Skeletal muscle satellite cell (primary cell): Measurements from ENCODE around the gene CD3G.
A peak's percentile ranks its signal among the peaks of the same experiment; 100 is the strongest.

Experiments
- H3K27me3 ChIP-seq: 2 replicates; pipeline ENCODE4 v1.7.0; 2013; ENCODE audit warnings: low read length; ENCODE audit not compliant: control insufficient read depth, insufficient read depth
- H3K36me3 ChIP-seq: 2 replicates; pipeline ENCODE4 v1.7.0; 2013; ENCODE audit warnings: mild to moderate bottlenecking, control low read depth, low read length; ENCODE audit not compliant: insufficient read depth
- H3K4me1 ChIP-seq: 2 replicates; pipeline ENCODE4 v1.7.0; 2013; ENCODE audit warnings: low read length; ENCODE audit not compliant: control insufficient read depth, insufficient read depth
- H3K4me2 ChIP-seq: 2 replicates; pipeline ENCODE4 v1.7.0; 2013; ENCODE audit warnings: mild to moderate bottlenecking, low read length
- H3K4me3 ChIP-seq: 2 replicates; pipeline ENCODE4 v1.7.0; 2013; ENCODE audit warnings: low read length
- H3K9ac ChIP-seq: 2 replicates; pipeline ENCODE4 v1.7.0; 2013; ENCODE audit warnings: mild to moderate bottlenecking, low read depth, low read length, moderate library complexity
- H3K9me3 ChIP-seq: replicated peaks from 2 replicates; pipeline ENCODE4 v1.7.0; 2013; ENCODE audit warnings: mild to moderate bottlenecking, control low read depth, low read length

The CD3G gene

DNA sequence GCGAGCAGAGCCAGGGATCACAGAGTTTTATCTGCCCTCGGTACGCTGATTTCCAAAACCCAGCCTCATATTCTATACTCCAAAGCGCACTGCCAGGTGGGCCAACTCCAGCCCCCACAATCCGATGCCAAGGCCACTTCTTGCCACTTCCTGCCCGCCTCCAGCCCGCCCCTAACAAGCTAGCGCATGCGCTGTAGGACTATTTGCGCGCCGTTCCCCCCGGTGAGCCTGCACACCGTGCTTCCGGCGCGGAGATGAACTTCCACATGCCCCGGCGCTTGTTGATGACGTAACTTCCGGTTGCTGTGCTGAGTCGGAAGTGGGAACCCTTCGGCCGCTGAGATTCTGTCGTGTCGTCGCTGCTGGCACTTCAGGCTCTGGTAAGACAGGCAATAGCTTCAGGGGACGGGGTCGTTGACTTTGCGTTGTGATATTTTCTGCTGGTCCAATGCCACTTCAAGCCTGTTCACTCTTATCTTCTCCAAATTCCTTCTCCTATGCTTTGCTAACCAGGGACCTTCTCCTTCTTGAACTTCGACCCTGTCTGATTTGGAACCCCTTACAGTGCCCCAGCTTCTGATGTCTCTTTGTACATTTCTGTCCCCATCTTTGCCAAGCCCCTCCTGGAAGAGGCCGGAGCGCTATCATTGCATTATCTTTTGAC is 15.3 kb downstream of the CD3G start, which contains the start of gene UBE4A:
Gene UBE4A (plus strand): TSS at position 306 of the 664 bp plus-strand sequence. CDS start 5,481 bp downstream, outside the sequence.
- H3K4me1 ChIP-seq = peaks cover 8% of the 10 kb centered on the region
- H3K4me2 ChIP-seq = peak within 1 kb of the TSS; percentile 89
- no peaks in the 10 kb centered on the region for H3K9me3 ChIP-seq
- no peaks in the 10 kb centered on the region for H3K27me3 ChIP-seq
- H3K36me3 ChIP-seq = peaks cover 1% of the 10 kb centered on the region
- H3K4me3 ChIP-seq = peak within 1 kb of the TSS; percentile 93
- H3K9ac ChIP-seq = peak within 1 kb of the TSS; percentile 88

DNA sequence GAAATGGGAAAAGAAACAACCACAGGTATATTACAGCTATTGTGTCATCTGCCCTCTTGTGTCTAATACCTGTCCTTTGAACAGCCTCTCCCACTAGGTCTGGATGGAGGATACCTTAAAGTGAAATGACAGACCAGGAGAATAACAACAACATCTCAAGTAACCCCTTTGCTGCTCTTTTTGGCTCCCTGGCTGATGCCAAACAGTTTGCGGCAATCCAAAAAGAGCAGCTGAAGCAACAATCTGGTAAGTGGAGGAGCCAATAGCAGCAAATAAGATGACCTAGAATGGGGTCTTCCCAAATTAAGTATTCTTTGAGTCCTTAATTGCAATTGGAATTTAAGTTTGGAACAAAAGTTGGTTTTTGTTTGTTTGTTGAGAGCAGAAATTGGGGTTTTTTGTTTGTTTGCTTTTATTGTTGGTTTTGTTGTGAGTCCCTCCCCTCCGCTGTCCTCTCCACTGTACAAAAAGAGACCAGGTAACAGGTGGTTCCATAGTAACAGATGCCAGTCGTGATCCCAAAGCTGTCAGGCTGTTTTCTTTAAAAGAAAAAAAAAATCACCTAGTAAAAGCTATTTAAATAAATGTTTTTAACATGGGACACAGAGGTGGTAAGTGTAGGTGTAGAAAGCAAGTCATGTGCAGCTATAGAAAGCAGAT is 20.9 kb downstream of the CD3G start:
- no peak overlapping the region for H3K4me3 ChIP-seq
- H3K9me3 ChIP-seq = no peaks in the 10 kb centered on the region
- no peak overlapping the region for H3K9ac ChIP-seq
- peaks cover 7% of the 10 kb centered on the region for H3K4me1 ChIP-seq
- peaks cover 40% of the 10 kb centered on the region for H3K36me3 ChIP-seq
- H3K27me3 ChIP-seq = no peaks in the 10 kb centered on the region
- no peak overlapping the region for H3K4me2 ChIP-seq

DNA sequence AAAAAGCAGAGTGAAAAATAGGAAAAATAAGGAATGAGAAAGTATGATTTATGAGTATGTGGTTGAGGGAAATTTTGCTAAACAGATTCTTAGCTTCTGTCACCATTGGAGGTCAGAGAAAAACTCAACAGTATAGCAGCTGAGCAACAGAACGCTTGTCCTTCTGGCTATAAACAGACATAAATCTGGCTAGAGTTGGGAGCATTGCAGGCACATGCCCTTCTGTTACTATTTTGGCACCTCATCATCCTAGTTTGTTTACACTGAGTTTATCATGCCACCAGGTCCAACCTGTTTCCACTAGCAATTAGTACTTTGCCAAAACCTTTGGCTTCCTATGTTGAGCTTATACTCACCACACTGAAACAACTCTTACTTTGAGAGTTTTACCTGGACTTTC is 22.1 kb downstream of the CD3G start:
- no peak overlapping the region for H3K9ac ChIP-seq
- no peak overlapping the region for H3K4me3 ChIP-seq
- H3K9me3 ChIP-seq = no peaks in the 10 kb centered on the region
- no peaks in the 10 kb centered on the region for H3K4me1 ChIP-seq
- H3K27me3 ChIP-seq = no peaks in the 10 kb centered on the region
- peaks cover 52% of the 10 kb centered on the region for H3K36me3 ChIP-seq
- H3K4me2 ChIP-seq = no peak overlapping the region

DNA sequence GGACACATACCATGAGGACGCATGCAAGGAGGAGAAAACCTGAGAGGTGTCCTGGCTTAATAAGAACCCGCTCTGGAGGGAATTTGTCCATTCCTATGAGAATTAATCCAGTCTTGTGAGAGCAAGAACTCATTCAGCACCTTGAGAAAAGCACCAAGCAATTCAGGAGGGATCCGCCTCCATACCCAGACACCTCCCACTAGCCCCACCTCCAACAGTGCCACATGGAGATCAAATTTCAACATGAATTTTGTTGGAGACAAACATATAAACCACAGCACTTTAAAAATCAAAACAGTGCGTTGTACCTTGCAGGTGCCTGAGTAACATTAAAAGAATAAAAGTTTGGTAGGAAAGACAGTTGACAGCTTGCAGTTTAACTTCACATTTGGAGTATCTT is 26.6 kb downstream of the CD3G start:
- peaks cover 78% of the 10 kb centered on the region for H3K36me3 ChIP-seq
- H3K27me3 ChIP-seq = no peaks in the 10 kb centered on the region
- H3K4me2 ChIP-seq = no peak overlapping the region
- H3K9ac ChIP-seq = no peak overlapping the region
- no peak overlapping the region for H3K4me3 ChIP-seq
- H3K4me1 ChIP-seq = no peaks in the 10 kb centered on the region
- H3K9me3 ChIP-seq = no peaks in the 10 kb centered on the region

DNA sequence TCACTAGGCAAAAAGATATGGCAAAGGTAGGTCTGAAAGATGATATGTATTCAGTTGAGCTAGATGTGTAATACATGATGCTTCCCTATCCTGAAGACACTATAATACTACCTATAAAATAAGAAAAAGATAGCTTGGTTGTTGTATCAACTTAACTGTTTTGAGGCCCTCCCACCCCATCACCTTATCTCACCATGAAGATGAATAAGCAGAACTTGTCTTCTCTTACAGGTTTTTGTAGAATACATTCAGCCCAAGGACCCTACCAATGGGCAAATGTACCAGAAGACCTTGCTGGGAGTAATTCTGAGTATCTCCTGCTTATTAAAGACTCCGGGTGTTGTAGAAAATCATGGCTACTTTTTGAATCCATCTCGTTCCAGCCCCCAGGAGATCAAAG is 29.1 kb downstream of the CD3G start:
- Histone ChIP-seq H3K4me1 (no peaks in the 10 kb centered on the region), H3K9ac (no peak overlapping the region), H3K27me3 (no peaks in the 10 kb centered on the region), H3K4me3 (no peak overlapping the region), H3K9me3 (no peaks in the 10 kb centered on the region), H3K36me3 (peaks cover 86% of the 10 kb centered on the region), H3K4me2 (no peak overlapping the region)

DNA sequence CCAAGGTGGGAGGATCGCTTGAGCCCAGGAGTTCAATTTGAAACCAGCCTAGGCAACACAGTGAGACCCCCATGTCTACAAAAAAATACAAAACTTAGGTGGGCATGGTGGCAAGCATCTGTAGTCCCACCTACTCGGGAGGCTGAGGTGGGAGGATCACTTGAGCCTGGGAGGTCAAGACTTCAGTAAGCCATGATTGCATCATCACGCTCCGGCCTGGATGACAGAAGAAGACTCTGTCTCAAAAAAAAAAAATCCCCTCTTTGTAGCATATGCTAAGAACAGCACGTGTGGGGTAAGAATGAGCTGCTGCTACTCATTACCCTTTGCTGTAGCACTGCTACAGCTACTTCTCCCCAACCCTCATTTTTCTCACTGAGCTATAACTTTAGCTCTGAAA is 29.7 kb downstream of the CD3G start:
- H3K4me1 ChIP-seq = no peaks in the 10 kb centered on the region
- H3K4me3 ChIP-seq = no peak overlapping the region
- H3K9me3 ChIP-seq = no peaks in the 10 kb centered on the region
- no peaks in the 10 kb centered on the region for H3K27me3 ChIP-seq
- H3K36me3 ChIP-seq = peaks cover 87% of the 10 kb centered on the region
- H3K4me2 ChIP-seq = no peak overlapping the region
- no peak overlapping the region for H3K9ac ChIP-seq

DNA sequence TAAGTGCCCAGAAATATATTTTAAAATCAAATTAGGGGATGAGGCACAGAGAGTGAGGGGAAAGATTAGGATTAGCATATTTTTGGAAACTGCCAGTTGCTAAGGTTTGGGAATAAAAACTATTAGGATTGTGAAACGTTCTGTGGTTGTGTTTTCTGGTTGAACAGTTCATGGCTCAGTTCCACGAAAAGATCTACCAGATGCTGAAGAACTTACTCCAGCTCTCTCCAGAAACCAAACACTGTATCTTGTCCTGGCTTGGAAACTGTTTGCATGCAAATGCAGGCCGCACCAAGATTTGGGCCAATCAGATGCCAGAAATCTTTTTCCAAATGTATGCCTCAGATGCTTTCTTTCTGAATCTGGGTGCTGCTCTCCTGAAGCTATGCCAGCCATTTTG is 30.6 kb downstream of the CD3G start:
- Histone ChIP-seq H3K4me2 (no peak overlapping the region), H3K36me3 (peaks cover 87% of the 10 kb centered on the region), H3K9ac (no peak overlapping the region), H3K27me3 (no peaks in the 10 kb centered on the region), H3K4me3 (no peak overlapping the region), H3K4me1 (no peaks in the 10 kb centered on the region), H3K9me3 (no peaks in the 10 kb centered on the region)

DNA sequence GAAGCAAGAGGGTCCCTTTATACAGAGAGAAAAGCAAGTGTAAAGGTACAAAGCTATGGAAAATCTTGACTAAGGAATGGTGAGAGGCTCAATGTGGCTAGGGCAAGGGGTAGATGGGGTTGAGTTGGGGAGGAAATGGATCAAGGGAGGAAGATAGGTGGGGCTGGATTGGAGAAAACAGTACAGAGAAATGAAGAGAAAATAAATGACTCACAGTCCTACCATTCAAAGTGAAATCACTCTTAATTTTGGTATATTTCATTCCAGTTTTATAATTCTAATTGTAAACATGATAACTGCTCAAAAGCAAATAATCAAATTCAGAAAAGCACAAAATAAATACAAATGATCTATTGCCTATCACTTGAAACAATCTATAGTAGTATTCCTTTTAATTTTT is 31.8 kb downstream of the CD3G start:
- Histone ChIP-seq H3K4me1 (no peaks in the 10 kb centered on the region), H3K27me3 (no peaks in the 10 kb centered on the region), H3K4me2 (no peak overlapping the region), H3K36me3 (peaks cover 82% of the 10 kb centered on the region), H3K9me3 (no peaks in the 10 kb centered on the region), H3K9ac (no peak overlapping the region), H3K4me3 (no peak overlapping the region)

DNA sequence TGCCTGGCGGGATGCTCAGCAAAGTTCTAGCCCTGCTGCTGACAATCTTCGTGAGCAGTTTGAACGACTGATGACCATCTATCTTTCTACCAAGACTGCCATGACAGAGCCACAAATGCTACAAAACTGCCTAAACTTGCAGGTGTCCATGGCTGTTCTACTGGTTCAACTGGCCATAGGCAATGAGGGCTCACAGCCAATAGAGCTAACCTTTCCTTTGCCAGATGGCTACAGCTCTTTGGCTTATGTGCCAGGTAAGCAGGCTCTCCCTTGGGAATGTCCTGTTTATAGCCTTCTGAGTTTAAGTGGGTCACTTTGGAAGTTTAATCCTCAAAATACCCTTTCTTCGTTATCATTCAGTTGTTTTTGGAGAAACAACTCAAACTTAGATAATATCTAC is 35.4 kb downstream of the CD3G start:
- H3K9ac ChIP-seq = no peak overlapping the region
- no peaks in the 10 kb centered on the region for H3K27me3 ChIP-seq
- no peaks in the 10 kb centered on the region for H3K4me1 ChIP-seq
- H3K4me3 ChIP-seq = no peak overlapping the region
- no peak overlapping the region for H3K4me2 ChIP-seq
- H3K36me3 ChIP-seq = peaks cover 81% of the 10 kb centered on the region
- H3K9me3 ChIP-seq = no peaks in the 10 kb centered on the region

DNA sequence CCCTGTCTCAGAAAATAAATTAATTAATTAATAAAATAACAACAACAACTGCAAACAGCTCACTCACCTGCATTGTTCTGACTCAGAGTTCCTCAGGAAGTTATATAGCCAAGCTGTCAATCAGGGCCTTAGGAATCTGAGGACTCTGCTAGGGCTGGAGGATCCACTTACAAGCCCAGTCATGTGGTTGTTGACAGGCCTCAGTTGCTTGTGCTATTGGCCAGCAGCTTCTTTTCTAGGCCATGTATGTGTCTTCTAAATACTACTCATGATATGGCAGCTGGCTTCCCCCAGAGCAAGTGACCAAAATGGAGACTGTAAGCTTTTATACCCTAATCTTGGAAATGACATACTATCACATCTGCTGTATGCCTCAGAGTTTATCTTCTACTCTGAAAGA is 36.4 kb downstream of the CD3G start:
- H3K4me1 ChIP-seq = no peaks in the 10 kb centered on the region
- H3K27me3 ChIP-seq = no peaks in the 10 kb centered on the region
- H3K9me3 ChIP-seq = no peaks in the 10 kb centered on the region
- H3K4me3 ChIP-seq = no peak overlapping the region
- H3K4me2 ChIP-seq = no peak overlapping the region
- peaks cover 84% of the 10 kb centered on the region for H3K36me3 ChIP-seq
- no peak overlapping the region for H3K9ac ChIP-seq

DNA sequence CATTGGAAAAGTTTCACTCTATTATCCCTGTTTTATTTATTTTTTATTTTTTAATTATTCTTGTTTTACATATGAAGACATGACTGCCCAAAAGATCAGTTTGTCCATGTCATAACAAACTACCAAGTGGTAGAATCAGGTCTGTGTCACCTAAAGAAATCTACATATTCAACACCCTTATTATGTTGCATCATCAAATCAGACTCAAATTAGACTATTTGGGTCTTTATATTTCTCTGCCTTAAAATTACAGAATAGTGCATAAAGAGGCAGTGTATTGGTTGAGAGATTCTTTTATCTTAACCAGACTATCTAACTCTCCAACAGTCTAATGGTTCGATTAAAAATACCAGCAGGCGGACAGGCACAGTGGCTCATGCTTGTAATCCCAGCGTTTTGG is 38.8 kb downstream of the CD3G start:
- no peak overlapping the region for H3K4me3 ChIP-seq
- no peak overlapping the region for H3K9ac ChIP-seq
- H3K9me3 ChIP-seq = no peaks in the 10 kb centered on the region
- H3K4me1 ChIP-seq = no peaks in the 10 kb centered on the region
- H3K27me3 ChIP-seq = no peaks in the 10 kb centered on the region
- peaks cover 87% of the 10 kb centered on the region for H3K36me3 ChIP-seq
- H3K4me2 ChIP-seq = no peak overlapping the region

DNA sequence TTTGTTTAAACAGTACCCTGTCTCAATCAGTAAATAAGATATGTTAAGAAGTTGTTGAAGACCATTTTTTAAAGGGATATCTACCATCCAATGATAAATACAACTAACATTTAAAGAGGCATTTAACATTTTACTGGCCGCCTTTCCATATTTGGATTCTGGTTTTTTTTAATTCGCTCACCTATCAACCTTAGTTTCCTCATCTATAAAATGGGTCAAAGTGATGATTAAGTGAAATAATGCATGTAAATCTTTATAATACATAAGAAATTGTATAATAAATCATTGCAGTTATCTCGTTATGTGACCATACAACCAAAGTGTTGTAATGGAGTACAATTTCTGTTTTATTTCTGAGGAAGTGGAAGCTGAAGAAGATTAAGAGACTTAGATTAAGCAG is 39.5 kb downstream of the CD3G start:
- Histone ChIP-seq H3K4me3 (no peak overlapping the region), H3K4me2 (no peak overlapping the region), H3K36me3 (peaks cover 82% of the 10 kb centered on the region), H3K27me3 (no peaks in the 10 kb centered on the region), H3K9me3 (no peaks in the 10 kb centered on the region), H3K9ac (no peak overlapping the region), H3K4me1 (no peaks in the 10 kb centered on the region)
